Liver (tissue), 3 donors: ENCODE results near the gene DNAJC25.

Source experiments
- CTCF ChIP-seq: fragments of 150-350 bp; IDR thresholded peaks from 2 replicates; pipeline ENCODE4 v1.5.1; 2017; ENCODE audit warnings: improper control_type of control experiment, low read depth, low read length; ENCODE audit not compliant: missing input control
- HNF4A ChIP-seq, 2 donors: conservative IDR thresholded peaks; 2 replicates each; pipeline ENCODE4 v1.6.1; 2016; ENCODE audit warnings: antibody characterized with exemption in 2 of 2, mild to moderate bottlenecking in 2 of 2
- HNF4G ChIP-seq: IDR thresholded peaks from 2 replicates; pipeline ENCODE4 v1.6.1; 2016; ENCODE audit warnings: antibody characterized with exemption
- MAX ChIP-seq: IDR thresholded peaks from 2 replicates; pipeline ENCODE4 v1.6.1; 2016; ENCODE audit warnings: antibody characterized with exemption
- RAD21 ChIP-seq, 2 donors: IDR thresholded peaks; 2 replicates each; pipeline ENCODE4 v1.6.1; 2016; ENCODE audit warnings: antibody characterized with exemption in 2 of 2, mild to moderate bottlenecking in 2 of 2
- SP1 ChIP-seq: IDR thresholded peaks from 2 replicates; pipeline ENCODE4 v1.6.1; 2018; ENCODE audit warnings: antibody characterized with exemption, mild to moderate bottlenecking
- TAF1 ChIP-seq: conservative IDR thresholded peaks from 2 replicates; pipeline ENCODE4 v1.6.1; 2016; ENCODE audit warnings: antibody characterized with exemption, mild to moderate bottlenecking
- donor health status: healthy.
- donor health status: healthy.

GRCh38 chr9:111663301-111663823 is 32.2 kb downstream of the DNAJC25 start:
- no peak for TF ChIP-seq CTCF
- no peak for TF ChIP-seq TAF1
- no peak for TF ChIP-seq RAD21 (IDR thresholded peaks at IDR 0.05)
- TF ChIP-seq MAX: no peak
- no peak for TF ChIP-seq HNF4G
- TF ChIP-seq HNF4A (conservative IDR thresholded peaks at IDR 0.05): no peak
- TF ChIP-seq SP1: no peak
